NCI-H460 (cell line): ENCODE results near the gene BTD. TPM values are rescaled to one million over a fixed set of nuclear protein-coding genes. Genes with fewer than 3 reads are reported as not detected.
A peak's percentile ranks its signal among the peaks of the same experiment; 100 is the strongest.

Experiments used
- DNase-seq: peaks from one replicate; pipeline ENCODE4 v3.0.0-alpha.2; 2016; ENCODE audit warnings: low read depth; ENCODE audit errors: extremely low read depth
- total RNA-seq: library from RNA; depleted of rRNA; stranded (reverse); fragments of >200 nt; shearing (Covaris generic); gene quantifications from 2 replicates; pipeline ENCODE4 v1.2.3, GENCODE V29; 2014

The BTD gene
- total RNA-seq, 1 experiment from 2014 or later, result 23.6 TPM

DNA sequence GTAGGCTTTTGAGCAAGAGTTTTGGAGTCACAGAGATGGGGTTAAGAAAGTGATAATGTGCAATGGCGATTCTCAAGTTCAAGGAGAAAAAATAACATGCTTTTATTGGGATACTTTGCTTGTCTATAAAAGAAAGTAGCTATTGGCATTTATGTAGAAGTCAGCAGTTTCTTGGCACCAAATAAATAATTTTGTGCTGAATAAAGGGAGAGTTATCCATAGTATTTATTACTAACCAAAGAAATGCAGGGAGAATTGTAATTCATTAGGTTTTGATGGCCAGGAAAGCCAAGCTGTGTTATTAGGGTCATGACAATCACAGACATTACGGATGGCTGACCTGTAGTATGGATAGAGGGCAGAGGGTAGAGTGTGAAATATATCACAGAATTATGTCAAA is 33.1 kb downstream of the BTD start:
- DNase-seq, result no peak

DNA sequence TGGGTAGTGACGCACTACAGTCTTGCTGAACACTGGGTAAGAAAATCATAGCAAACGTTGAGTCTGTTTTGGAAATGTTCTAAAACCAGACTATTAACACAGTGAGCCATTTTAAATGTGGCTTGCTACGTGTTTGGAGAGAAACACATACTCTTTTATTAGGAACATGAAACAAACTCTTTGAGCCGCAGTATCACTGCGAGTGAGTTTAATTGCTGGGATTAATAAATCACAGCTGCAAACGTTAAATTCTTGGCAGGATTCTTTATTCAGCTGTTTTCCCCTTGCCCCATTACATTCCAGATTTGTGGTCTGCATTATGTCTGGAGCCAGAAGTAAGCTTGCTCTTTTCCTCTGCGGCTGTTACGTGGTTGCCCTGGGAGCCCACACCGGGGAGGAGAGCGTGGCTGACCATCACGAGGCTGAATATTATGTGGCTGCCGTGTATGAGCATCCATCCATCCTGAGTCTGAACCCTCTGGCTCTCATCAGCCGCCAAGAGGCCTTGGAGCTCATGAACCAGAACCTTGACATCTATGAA is 33.6 kb downstream of the BTD start:
- DNase-seq, result no peak

DNA sequence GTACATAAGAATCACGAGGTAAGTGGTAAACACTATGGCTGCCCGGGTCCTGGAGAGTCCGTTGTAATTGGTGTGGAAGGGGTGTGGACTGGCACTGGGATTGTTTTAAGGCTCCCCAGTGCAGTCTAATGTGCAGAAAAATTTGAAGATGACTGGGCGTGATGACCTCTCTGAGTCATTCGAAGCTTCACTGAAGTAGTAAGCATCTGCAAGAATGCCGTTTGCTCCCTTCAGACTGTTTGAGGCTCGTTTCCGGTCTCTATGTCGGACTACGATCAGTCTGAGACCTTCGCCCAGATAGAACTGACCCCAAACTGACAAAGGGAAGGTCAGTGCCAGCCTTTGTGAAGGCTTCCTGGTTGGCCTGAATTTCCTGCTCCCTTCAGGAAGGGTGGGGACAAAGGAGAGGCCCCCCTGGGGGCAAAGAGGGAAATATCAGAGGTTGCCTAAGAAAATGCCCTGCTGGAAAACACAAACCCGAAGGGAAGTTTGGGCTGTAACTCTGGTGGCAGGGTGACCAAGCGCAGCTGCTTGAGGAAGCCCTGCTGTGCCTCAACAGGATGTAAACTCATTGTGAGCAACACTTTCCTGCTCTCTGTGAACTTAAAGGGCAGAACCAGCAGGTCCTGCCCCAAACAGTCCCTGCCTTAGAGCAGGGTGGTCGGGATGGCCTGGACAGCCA is 34.6 kb downstream of the BTD start:
- peak; percentile 87 for DNase-seq

DNA sequence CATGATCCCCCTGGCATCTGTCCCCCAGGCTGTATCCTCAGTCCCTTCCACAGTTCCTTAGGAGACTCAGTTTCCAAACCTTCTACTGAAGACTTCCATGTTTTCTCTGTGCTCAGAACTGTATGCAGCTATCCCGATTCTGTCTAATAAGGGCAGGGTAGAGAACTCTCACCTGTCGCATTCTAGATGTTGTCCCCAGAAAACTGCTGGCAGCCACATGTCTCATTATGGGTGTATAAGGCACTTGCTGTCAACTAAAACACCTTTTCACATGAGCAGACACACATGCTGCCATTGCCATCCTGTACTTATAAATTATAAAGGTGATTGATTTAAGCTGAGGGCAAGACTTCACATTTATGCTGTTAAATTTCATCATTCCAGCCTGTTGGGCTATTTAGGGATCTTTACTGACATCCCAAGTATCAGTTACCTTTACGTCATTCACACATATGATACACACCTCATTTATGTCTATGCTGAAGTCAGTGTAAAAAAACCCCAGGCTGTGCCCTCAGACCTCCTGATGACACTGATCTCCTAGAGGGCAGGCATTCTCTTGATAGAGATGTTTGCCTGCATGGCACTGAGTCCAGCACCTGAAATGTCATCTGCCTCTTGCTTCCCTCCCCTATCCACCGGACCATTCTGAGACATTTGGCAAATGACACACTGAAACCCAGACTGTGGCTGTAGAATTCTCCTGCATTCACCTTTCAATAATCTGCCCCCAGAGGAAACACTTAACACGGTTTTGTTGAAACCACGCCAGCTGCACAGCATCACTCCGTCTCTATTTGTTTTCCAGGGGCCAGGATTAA is 35.8 kb downstream of the BTD start:
- DNase-seq, result peak; percentile 77

DNA sequence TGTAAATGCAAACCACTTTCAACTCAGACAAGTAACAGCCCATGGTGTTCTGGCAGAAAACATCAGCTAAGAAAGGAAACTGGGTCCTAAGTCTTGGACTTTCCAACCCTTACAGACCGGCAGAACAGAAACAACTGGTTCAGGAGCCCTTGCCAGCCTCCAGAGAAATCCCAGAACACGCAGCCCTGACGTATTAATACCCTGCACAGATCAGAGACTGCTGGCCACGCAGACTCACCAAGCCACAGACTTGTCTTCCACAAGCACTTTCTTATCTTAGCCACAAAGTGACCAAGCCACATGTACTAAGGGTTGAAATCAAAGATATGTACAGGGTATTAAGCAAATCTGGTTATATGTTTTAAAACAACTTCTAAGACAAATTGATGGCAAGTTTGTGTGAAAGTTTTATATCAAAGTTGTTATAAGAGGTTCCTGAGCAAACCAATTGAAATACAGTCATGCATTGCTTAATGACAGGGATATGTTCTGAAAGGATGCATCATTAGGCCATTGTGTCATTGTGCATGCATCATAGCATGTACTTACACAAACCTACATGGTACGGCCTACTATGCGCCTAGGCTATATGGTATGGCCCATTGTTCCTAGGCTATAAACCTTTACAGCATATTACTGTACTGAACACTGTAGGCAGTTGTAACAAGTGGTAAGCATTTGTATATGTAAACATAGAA is 36.8 kb downstream of the BTD start:
- DNase-seq, result no peak

DNA sequence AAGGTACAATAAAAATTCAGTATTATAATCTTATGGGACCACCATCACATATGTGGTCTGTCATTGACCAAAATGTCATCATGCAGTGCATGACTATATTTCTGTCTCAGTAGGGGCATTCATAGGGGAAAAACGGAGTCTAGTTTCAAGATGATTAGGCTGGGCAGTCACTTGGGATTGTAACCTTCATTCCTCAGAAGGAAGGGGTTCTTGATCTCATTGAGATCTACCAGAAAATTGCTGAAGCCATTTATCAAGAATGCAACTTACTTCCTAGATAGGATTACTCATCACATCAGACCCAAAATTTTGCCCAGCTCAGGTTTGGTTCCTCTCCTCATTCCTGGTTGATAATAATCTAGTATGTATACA is 37.3 kb downstream of the BTD start:
- no peak for DNase-seq

DNA sequence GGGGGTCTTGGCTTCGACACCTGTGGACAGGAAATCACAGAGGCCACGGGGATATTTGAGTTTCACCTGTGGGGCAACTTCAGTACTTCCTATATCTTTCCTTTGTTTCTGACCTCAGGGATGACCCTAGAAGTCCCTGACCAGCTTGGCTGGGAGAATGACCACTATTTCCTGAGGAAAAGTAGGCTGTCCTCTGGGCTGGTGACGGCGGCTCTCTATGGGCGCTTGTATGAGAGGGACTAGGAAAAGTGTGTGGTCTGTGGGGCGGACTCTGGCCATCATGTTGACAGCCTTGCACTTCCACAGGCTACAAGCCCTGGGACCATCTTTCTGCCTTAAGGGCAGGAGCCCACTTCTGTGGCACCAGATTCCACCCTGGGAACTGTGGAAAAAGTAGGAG is 43.7 kb downstream of the BTD start:
- DNase-seq, result no peak

DNA sequence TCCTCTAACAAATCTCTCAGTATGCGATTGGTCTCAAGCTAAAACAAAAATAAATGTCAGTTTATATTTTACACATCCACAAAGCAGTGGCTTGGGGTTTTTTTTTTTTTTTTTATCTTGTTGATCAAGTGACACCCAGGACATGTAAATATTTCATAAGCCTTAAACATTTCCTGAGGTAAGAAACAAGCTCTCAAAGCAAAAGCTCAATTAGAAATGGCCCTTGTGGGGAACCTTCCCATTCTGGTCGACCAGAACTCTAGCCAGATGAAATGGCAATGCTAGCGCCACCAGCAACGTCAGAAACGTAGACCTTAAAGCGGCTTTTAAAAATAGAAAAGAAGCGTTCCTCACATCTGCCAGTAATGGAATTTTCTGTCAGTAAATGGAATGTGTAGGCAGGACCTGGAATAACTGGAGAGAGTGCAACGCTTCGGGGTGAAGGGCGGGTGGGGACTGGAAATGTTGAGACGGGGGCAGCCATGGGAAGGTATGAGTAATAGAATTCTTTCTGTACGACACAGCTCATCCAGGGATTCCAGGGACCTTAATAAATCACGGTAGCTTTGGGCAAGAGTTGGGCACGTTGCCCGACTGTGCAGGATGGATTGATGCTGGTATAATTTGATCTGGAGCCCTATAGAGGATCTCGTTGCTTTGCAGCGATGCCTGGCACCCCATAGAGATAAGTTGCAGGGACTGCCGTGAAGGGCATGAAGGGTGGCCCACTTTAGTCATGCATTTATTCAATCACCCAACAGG is 44.4 kb downstream of the BTD start:
- peak; percentile 88 for DNase-seq

DNA sequence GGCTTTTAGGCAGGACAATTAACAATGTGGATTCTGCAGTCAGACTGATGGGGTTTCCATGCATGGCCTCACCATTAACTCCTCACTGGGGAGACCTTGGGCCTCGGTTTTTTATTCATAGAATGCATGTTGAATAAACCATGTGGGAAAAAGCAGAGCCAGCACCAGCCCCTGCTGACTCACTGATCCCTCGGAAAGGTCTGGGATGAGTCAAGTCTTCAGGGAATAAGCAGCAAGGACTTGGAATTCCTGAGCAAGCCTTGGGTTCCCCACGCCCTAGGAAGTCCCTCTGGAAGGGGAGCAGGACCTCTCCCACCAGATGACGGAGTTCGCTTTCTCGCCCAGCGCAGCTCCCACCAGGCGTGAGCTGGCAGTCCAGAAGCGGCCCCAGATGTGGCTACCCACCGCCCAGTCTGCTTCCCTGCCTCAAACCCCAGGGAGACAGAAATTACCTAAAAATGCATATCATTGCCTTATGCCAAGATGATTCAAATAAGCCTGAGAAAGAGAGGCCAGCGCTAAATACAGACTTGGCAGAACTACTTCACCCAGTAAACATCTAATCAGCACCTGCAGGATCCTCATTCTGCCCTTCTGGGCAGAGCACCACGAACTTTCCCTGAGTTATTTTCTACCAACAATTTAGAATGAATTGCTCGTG is 45.4 kb downstream of the BTD start:
- DNase-seq, result peak; percentile 96

DNA sequence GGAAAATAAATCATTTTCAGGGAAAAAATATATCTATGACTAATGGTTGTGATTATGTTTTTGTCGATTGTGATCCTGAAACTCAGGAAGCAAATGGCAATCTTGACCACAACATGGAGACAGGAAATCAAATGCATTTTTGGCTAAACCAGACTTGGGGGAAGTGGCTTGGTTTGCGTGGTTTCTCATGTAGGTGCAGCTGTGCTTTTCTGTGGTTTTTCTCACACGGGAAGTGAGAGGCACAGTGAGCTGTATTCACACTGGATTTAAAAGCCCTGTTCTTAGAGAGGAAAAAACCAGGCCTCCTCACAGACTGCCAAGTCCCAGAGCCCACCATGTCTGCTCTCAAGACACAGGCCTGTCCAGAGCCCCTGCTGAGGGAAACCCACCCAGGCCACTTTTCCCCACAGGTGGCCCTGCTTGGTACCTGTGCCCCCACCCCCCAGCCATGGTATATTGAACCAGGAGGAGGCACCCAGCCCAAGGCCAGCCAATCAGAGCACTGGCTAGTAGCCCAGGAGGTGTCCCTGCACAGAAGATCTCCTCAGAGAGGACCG is 46.1 kb downstream of the BTD start:
- peak; percentile 62 for DNase-seq

DNA sequence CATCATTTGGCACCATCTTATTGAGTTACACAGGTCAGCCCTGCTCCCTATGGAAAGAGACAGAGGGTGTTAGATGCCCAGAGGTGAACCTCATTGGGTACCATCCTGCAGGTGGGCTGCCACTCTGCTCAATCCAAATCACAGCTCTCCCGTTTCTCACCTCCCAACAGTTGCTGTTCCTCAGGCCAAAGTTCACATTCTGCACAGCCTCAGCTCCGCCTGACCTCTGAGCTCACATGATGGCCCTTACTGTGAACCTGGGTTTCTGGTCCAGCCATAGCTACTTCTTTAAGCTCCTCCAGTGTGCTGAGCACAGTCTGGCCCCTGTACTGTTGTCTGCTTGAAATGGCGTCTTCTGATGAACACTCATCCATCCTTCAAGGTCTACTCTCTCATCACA is 47.8 kb downstream of the BTD start:
- DNase-seq, result no peak

DNA sequence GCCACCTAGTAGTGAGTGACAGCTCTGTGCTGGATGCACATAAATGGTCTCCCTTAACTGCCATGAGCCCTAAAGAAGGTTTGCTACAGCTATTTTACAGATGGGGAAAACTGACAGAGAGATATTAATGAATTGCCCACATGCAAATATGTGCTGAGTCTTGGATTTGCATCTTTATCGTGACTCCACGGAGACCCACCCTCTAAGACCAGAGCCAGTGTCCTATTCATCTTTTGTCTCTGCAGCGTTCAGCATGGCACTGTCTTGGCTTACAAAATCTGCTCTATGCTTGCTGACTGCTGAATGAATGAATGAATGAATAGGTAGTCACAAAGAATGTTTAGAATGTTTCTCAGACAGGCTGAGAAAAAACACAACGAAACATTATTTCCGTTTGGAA is 48.3 kb downstream of the BTD start:
- no peak for DNase-seq

DNA sequence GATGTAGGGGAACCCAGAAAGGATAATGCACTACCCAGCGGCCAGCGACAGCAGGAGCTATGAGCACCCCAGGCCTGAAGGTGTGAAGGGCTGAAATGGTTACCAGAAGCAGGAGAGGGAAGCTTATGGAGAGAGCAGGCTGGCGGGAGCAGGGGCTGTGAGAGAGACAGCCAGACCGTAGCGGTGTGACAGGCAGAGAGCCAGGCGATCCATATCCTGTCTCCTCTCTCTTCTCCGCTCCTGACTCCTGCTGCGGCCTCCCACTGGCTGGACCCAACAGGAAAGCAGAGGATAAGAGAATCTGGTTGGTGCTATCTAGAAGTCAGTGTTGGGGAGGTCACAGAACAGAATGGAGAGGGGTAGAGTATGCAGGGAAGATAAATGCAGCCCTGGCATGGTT is 49.9 kb downstream of the BTD start:
- no peak for DNase-seq

DNA sequence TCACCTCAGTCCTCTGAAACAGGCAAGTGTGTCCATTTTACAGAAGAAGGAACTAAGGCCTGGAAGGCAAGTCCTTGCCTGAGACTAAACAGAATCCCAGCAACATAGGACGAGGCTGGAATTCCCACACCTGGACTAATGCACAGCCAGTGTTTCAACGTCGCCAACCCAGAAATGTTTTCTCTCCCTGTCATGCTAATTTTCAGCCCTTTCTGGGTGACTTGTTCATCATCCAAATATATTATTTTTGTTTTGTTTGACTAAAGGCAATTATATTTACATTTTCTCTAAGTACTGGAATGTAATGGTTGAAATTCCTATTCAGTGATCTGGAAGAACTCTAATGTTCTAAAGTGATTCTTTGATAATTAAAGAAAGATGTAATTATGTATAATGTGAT is 51.8 kb downstream of the BTD start:
- DNase-seq, result no peak

DNA sequence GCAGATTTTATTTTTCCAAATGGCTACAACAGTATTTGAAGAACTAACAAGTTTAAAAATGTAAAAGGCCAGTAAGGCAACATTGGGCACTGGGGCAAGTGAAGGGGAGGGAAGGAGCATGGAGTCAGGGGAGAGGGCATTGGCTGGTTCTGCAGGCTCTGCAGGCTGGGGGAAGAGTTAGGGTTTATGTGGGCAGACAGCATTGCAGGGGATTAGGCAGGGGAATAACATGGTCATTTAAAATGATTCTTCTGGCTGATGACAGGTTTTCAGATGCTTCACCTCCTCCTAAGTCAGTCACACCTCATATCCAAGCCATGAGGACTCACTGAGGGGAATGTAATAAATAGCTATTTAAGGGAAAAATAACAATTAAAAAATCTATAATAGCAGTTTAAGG is 52.6 kb downstream of the BTD start:
- no peak for DNase-seq

DNA sequence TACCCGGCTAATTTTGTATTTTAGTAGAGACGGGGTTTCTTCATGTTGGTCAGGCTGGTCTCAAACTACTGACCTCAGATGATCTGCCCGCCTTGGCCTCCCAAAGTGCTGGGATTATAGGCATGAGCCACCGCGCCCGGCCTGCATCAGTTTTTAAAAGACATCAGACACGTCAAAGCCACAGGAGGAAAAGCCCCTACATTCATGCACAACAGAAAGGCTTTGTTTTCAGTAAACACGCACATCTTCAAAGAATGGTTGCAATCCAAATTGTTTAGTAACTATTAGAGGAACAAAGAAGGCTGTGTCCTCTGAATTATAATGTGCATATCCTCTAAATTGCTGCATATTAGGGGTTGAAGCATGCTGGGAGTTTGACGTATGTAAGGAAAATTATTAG is 53.3 kb downstream of the BTD start:
- DNase-seq, result no peak

DNA sequence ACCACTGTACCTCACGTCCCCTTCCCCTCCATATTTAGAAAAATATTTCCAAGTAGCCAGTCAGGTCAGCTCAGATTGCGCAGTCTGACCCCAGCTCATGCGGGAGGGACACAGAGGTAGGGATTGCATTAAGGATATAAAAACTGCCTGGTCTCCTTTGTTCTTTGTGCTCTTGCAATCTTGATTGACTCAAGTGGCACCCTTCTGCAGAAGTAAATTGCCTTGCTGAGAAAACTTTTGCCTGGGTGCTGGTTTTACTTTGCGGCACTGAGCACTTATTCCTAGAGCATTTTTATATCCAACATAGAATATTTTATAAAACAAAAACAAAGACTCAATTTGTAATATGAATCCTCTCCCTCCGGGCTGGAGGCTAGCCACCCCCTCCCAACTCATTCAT is 54.8 kb downstream of the BTD start:
- DNase-seq, result no peak

DNA sequence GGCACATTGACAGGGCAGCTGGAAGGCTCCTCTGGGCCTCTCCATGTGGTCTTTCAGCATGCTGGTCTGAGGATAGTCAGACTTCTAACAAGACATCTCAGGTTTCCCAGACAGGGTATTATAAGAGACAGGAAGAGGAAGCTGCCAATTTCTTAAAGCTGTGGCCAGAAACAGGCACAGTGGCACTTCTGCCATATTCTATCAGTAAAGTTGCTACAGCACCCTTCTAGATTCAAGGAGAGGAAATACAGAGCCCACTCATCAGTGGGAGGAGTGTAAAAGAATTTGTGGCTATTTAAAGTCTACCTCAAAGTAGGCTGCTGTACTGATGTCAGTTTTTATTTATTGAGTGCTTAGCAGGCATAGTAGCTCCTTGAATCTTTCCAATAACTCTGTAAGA is 55.5 kb downstream of the BTD start:
- no peak for DNase-seq

DNA sequence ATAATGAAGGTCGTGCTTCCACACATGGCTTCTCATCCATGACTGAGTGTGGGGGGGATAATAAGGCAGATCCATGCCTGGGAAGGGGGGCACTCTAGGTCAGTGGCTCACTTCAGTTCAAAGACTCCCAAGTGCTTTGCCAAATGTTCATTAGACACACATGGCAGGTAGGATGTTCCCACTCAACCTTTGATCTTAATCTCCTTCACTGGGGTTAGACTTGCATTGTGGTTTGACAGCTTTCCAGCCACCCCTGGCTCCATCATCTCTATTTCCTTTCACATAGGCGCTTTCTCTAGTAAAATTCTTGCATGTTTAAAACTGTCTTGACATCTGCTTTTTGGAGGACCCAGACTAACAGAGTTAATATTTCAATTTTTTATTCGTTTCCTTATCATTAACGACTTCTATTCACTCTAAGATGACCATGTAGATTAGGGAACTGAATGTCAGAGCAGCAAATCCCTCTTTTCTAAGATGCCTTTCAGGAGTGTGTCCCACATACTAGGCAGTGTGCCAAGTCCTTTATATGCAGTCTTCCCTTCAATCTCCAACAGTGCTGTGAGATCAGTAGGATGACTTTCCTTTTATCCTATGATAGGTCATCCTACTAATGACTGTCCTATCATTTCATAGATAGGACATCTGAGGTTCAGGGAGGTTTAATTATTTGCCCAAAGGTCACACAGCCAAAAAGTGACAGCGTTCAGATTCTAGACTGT is 57.9 kb downstream of the BTD start:
- no peak for DNase-seq
